Sigmoid colon (tissue), 4 donors: ENCODE measurements around the gene HIPK4.
A peak's percentile ranks its signal among the peaks of the same experiment; 100 is the strongest.

ENCODE experiments used
- EP300 ChIP-seq, 4 donors: sonication (generic); formaldehyde crosslinking; IDR thresholded peaks; one replicate each; pipeline ENCODE4 v1.6.1; 2017; ENCODE audit warnings: antibody characterized with exemption in 4 of 4
- POLR2A ChIP-seq, 2 donors: fragments of 450-650 bp; IDR thresholded peaks; one replicate each; pipeline ENCODE4 v1.6.1; 2016; ENCODE audit warnings: antibody characterized with exemption in 2 of 2, mild to moderate bottlenecking in 2 of 2, moderate library complexity in 2 of 2

DNA sequence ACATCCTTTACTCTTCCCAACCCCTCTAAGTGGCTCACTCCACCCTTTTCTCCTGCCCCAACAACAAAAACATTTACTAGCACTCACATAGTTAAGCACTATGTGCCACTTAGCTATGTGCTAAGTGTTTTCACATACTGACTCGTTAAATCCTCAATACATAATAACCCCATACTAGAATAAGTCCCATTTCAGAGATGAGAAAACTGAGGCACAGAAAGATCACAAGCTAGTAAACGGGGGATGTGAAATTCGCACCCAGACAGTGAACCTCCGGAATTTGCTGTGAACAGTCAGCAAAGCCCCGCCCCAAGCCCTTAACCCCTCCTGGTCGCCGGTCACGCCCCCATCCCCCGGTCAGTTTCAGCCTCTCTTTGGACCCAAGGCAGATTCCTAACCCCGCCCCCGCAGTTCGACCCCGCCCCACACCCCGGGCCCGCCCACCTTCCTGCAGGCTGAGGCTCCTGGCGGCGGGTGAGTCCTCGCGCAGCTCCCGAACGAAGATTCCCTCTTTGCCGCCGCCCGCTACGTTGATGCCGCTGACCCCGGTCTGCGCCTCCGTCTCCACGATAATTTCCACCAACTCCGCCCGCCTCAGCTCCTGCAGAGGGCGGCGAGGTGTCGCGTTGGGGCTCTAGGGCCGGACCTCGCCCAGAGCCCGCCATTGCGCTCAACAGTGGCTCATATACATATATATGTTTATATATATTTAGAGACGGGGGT lies 13.4 kb upstream of the HIPK4 start:
- TF ChIP-seq EP300 (IDR thresholded peaks at IDR 0.05) (no peak), POLR2A (IDR thresholded peaks at IDR 0.05) (peak in 1 of 2 donors; percentile 15)
